ENCODE results near the gene POLE2. TPM values are rescaled to one million over a fixed set of nuclear protein-coding genes. Genes with fewer than 3 reads are reported as not detected.
A peak's percentile ranks its signal among the peaks of the same experiment; 100 is the strongest.

Gene POLE2
- total and polyA plus RNA-seq, 2 of the 13 experiments (the other 11 are each of a cell fraction or from before 2014, with no cell fraction given): 16.6 to 37.0 TPM

DNA sequence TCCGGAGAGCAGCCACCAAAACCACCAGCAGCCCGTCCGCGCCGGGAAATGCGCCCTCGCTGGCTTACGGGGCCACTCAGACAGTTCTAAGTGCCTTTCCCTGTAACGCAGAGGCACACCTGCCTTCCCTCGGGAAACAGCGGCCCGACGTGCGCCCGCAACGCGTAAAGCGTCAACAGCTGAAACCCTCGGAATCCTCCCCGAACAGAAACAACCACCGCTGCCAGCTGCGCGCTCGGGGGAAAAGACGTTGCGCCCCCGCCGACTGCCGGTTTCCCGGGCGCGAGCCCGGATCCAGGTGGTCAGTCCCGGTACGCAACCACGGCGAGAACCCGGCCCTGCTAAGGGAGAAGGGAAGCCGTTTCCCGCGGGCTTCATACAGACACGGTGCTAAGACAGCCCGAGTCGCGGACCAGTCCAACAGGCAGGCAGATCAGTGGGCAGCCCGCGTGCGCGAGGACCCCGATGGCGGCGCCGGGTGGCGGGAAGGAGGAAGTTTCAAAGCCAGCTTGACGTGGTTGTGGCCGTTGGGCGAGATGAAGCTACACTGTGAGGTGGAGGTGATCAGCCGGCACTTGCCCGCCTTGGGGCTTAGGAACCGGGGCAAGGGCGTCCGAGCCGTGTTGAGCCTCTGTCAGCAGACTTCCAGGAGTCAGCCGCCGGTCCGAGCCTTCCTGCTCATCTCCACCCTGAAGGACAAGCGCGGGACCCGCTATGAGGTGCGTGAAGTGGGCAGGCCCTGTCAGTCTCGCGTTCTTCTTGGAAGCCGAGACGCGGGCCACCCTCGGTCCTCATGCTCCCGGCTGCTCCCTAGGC, 89.3 kb downstream of the POLE2 start, which contains the start of gene LRR1 (continued):
- no peak for TF ChIP-seq KLF9 (CRISPR knock-in tag; IDR thresholded peaks at IDR 0.05; ENCODE audit: low read depth)
- no peak for TF ChIP-seq ZNF850 (CRISPR knock-in tag; conservative IDR thresholded peaks at IDR 0.05)
- TF ChIP-seq U2AF2 (IDR thresholded peaks at IDR 0.05; ENCODE audit: low read depth, low read length): no peak
- TF ChIP-seq DR1 (CRISPR knock-in tag; IDR thresholded peaks at IDR 0.05): peak; percentile 82
- no peak for TF ChIP-seq MTA3 (CRISPR knock-in tag; IDR thresholded peaks at IDR 0.05)
- TF ChIP-seq GFI1 (CRISPR knock-in tag; IDR thresholded peaks at IDR 0.05; ENCODE audit: borderline replicate concordance): peak; percentile 79
- TF ChIP-seq FOXP1 (IDR thresholded peaks at IDR 0.05): no peak
- TF ChIP-seq FOXP1 (CRISPR knock-in tag; IDR thresholded peaks at IDR 0.05): no peak
- TF ChIP-seq, protein P1, sequence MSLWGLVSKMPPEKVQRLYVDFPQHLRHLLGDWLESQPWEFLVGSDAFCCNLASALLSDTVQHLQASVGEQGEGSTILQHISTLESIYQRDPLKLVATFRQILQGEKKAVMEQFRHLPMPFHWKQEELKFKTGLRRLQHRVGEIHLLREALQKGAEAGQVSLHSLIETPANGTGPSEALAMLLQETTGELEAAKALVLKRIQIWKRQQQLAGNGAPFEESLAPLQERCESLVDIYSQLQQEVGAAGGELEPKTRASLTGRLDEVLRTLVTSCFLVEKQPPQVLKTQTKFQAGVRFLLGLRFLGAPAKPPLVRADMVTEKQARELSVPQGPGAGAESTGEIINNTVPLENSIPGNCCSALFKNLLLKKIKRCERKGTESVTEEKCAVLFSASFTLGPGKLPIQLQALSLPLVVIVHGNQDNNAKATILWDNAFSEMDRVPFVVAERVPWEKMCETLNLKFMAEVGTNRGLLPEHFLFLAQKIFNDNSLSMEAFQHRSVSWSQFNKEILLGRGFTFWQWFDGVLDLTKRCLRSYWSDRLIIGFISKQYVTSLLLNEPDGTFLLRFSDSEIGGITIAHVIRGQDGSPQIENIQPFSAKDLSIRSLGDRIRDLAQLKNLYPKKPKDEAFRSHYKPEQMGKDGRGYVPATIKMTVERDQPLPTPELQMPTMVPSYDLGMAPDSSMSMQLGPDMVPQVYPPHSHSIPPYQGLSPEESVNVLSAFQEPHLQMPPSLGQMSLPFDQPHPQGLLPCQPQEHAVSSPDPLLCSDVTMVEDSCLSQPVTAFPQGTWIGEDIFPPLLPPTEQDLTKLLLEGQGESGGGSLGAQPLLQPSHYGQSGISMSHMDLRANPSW (CRISPR knock-in tag; IDR thresholded peaks at IDR 0.05; ENCODE audit: borderline replicate concordance): no peak
- TF ChIP-seq, protein P2, sequence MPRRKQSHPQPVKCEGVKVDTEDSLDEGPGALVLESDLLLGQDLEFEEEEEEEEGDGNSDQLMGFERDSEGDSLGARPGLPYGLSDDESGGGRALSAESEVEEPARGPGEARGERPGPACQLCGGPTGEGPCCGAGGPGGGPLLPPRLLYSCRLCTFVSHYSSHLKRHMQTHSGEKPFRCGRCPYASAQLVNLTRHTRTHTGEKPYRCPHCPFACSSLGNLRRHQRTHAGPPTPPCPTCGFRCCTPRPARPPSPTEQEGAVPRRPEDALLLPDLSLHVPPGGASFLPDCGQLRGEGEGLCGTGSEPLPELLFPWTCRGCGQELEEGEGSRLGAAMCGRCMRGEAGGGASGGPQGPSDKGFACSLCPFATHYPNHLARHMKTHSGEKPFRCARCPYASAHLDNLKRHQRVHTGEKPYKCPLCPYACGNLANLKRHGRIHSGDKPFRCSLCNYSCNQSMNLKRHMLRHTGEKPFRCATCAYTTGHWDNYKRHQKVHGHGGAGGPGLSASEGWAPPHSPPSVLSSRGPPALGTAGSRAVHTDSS (CRISPR knock-in tag; conservative IDR thresholded peaks at IDR 0.05): no peak
- TF ChIP-seq POLR2A (IDR thresholded peaks at IDR 0.05; ENCODE audit: insufficient read depth in 1 of 2, low read depth in 2 of 2, low read length in 2 of 2): peak; percentile 67 to 93
- TF ChIP-seq SIN3B (IDR thresholded peaks at IDR 0.05; ENCODE audit: low read length): peak; percentile 71; the same call in 1 of the 2 replicates
- peak; percentile 63; the same call in 1 of the 2 replicates for TF ChIP-seq ZFY (CRISPR knock-in tag; IDR thresholded peaks at IDR 0.05)
- TF ChIP-seq NBN (conservative IDR thresholded peaks at IDR 0.05): no peak
- TF ChIP-seq TOPORS (CRISPR knock-in tag; IDR thresholded peaks at IDR 0.05): peak; percentile 75; the same call in 1 of the 2 replicates
- TF ChIP-seq PCBP2 (optimal IDR thresholded peaks at IDR 0.05; ENCODE audit: low read depth, low read length, poor library complexity, severe bottlenecking): no peak
- no peak for TF ChIP-seq ZNF383 (CRISPR knock-in tag; IDR thresholded peaks at IDR 0.05; ENCODE audit: borderline replicate concordance)
- TF ChIP-seq, protein P3, sequence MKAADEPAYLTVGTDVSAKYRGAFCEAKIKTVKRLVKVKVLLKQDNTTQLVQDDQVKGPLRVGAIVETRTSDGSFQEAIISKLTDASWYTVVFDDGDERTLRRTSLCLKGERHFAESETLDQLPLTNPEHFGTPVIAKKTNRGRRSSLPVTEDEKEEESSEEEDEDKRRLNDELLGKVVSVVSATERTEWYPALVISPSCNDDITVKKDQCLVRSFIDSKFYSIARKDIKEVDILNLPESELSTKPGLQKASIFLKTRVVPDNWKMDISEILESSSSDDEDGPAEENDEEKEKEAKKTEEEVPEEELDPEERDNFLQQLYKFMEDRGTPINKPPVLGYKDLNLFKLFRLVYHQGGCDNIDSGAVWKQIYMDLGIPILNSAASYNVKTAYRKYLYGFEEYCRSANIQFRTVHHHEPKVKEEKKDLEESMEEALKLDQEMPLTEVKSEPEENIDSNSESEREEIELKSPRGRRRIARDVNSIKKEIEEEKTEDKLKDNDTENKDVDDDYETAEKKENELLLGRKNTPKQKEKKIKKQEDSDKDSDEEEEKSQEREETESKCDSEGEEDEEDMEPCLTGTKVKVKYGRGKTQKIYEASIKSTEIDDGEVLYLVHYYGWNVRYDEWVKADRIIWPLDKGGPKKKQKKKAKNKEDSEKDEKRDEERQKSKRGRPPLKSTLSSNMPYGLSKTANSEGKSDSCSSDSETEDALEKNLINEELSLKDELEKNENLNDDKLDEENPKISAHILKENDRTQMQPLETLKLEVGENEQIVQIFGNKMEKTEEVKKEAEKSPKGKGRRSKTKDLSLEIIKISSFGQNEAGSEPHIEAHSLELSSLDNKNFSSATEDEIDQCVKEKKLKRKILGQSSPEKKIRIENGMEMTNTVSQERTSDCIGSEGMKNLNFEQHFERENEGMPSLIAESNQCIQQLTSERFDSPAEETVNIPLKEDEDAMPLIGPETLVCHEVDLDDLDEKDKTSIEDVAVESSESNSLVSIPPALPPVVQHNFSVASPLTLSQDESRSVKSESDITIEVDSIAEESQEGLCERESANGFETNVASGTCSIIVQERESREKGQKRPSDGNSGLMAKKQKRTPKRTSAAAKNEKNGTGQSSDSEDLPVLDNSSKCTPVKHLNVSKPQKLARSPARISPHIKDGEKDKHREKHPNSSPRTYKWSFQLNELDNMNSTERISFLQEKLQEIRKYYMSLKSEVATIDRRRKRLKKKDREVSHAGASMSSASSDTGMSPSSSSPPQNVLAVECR (CRISPR knock-in tag; IDR thresholded peaks at IDR 0.05; ENCODE audit: borderline replicate concordance): peak; percentile 98
- TF ChIP-seq ZNF577 (CRISPR knock-in tag; IDR thresholded peaks at IDR 0.05; ENCODE audit: borderline replicate concordance, low read depth): no peak
- no peak; the same call in 1 of the 2 replicates for TF ChIP-seq ZNF7 (CRISPR knock-in tag; IDR thresholded peaks at IDR 0.05)
- TF ChIP-seq, protein P4, sequence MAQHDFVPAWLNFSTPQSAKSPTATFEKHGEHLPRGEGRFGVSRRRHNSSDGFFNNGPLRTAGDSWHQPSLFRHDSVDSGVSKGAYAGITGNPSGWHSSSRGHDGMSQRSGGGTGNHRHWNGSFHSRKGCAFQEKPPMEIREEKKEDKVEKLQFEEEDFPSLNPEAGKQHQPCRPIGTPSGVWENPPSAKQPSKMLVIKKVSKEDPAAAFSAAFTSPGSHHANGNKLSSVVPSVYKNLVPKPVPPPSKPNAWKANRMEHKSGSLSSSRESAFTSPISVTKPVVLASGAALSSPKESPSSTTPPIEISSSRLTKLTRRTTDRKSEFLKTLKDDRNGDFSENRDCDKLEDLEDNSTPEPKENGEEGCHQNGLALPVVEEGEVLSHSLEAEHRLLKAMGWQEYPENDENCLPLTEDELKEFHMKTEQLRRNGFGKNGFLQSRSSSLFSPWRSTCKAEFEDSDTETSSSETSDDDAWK (CRISPR knock-in tag; IDR thresholded peaks at IDR 0.05): no peak
- TF ChIP-seq ZNF225 (CRISPR knock-in tag; IDR thresholded peaks at IDR 0.05): no peak
